Measurements from ENCODE around the gene SLC10A3. TPM values are rescaled to one million over a fixed set of nuclear protein-coding genes. Genes with fewer than 3 reads are reported as not detected.

The SLC10A3 gene
- total and polyA plus RNA-seq, 2 donors (not counting 1 experiment from before 2014, with no cell fraction given), result 17.9 to 36.9 TPM

DNA sequence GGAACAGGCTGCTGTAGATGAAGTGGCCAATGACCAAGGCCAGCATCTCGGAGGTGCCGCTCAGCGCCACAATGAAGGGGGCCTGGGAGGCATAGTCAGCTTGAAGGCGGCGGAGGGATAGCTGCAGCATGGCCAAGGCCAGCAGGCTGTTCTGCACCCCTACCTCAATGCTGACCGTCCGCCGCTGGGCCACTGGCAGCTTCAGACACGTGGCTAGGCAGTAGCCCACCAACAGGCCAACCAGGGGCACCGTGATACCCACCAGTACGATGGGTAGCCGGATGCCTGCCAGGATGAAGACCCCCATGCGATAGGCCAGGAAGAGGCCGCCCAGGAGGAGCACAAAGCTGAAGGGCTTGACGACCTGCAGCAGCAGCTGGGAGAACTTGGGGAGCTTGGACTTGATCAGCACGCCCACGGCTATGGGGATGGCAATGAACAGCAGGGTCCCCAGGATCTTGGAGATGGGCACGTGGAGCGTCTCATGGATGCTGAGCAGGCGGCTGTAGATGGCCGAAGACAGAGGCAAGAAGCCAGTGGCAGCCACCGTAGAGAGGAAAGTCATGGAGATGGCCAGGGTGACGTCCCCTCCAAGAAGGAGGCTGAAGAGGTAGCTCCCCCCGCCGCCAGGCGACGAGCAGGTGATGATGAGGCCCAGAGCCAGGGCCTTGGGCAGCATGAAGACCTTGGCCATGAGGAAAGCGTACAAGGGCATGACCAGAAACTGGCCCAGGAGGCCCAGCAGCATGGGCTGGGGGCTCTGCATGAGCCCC is 2.7 kb downstream of the SLC10A3 start:
- no peak for DNase-seq
- intact Hi-C loops (cut with micrococcal nuclease), result no loop called here
- 93% methylated on average over 22 of the region's 28 CpGs for WGBS (ENCODE audit: insufficient coverage)
- no peak overlapping the region for H3K27ac ChIP-seq (ENCODE audit: low read length in 2 of 2)
- H4K20me1 ChIP-seq (ENCODE audit: control insufficient read depth, insufficient read depth, low read length, poor library complexity, severe bottlenecking), result no peaks in the 10 kb centered on the region
- Mint-ChIP-seq H3K4me1 (peaks cover 18% of the 10 kb centered on the region), H3K27me3 (no peaks in the 10 kb centered on the region), H3K9me3 (ENCODE audit: insufficient read depth) (no peaks in the 10 kb centered on the region), H3K4me3 (peak overlapping the region; percentile 82), H3K27ac (peak overlapping the region; percentile 20)
- H3K4me1 ChIP-seq (ENCODE audit: control insufficient read depth in 2 of 2, insufficient read depth in 2 of 2, low read length in 2 of 2), result peaks cover 5 to 42% of the 10 kb centered on the region in 2 donors
- H3K4me2 ChIP-seq (replicated peaks; ENCODE audit: low read depth, low read length, poor library complexity, severe bottlenecking), result peak overlapping the region; percentile 82
- TF ChIP-seq CTCF (IDR thresholded peaks at IDR 0.05) (no peak), EZH2 (IDR thresholded peaks at IDR 0.05; ENCODE audit: borderline replicate concordance, insufficient read depth, low read depth, low read length, poor library complexity, severe bottlenecking) (no peak)
- no peaks in the 10 kb centered on the region for H3K27me3 ChIP-seq (replicated peaks in 1 of 4; ENCODE audit: control extremely low read depth in 1 of 4, control insufficient read depth in 3 of 4, insufficient read depth in 4 of 4, low read length in 3 of 4)
- peaks cover 20% of the 10 kb centered on the region for H3K79me2 ChIP-seq (ENCODE audit: control insufficient read depth, insufficient read depth, low read length)
- peaks cover 0 to 13% of the 10 kb centered on the region in 2 experiments for H3K36me3 ChIP-seq (replicated peaks in 1 of 2; ENCODE audit: control extremely low read depth in 1 of 2, control insufficient read depth in 1 of 2, extremely low read depth in 1 of 2, insufficient read depth in 2 of 2, low read length in 1 of 2)
- no peak overlapping the region for H3K9ac ChIP-seq (ENCODE audit: low read length)
- CTCF ChIA-PET, result interaction anchor here (1.6 to 2.7 kb wide), 2 partner anchors 40 to 114 kb away, joined by 5 to 12 read pairs; no protein-coding TSS in a partner anchor
- no peak overlapping the region for H2AFZ ChIP-seq (ENCODE audit: insufficient read depth, low read depth, low read length, poor library complexity, severe bottlenecking)
- ATAC-seq (ENCODE audit: low read depth), result no peak
- no peaks in the 10 kb centered on the region for H3K9me3 ChIP-seq (ENCODE audit: control extremely low read depth in 1 of 3, control insufficient read depth in 2 of 3, insufficient read depth in 1 of 3, low read length in 2 of 3)
- POLR2A ChIA-PET, result interaction anchor here (1.1 to 1.6 kb wide), 5 partner anchors 27 to 89 kb away, joined by 3 to 10 read pairs (median 3); partner anchors contain the start of genes FAM3A and RPL10
- H3K4me3 ChIP-seq (ENCODE audit: control extremely low read depth in 1 of 5, extremely low read depth in 1 of 5, insufficient read depth in 1 of 5, low read depth in 2 of 5, low read length in 4 of 5), result no peak overlapping the region

Measured in B cell (primary cell).